Muscle of leg (tissue), 11 donors: ENCODE data around the gene CDPF1. TPM values are rescaled to one million over a fixed set of nuclear protein-coding genes. Genes with fewer than 3 reads are reported as not detected.

Experiments
- DNase-seq: peaks from one replicate; pipeline ENCODE4 v3.0.0; 2013
- H3K27ac ChIP-seq: one replicate; pipeline ENCODE4 v1.5.1; 2013; ENCODE audit warnings: mild to moderate bottlenecking, low read length, control low read depth
- H3K27me3 ChIP-seq: one replicate; pipeline ENCODE4 v1.6.1; 2013; ENCODE audit warnings: low read length; ENCODE audit not compliant: control insufficient read depth, insufficient read depth
- H3K36me3 ChIP-seq: one replicate; pipeline ENCODE4 v1.6.1; 2013; ENCODE audit warnings: low read length; ENCODE audit not compliant: control insufficient read depth, insufficient read depth
- H3K4me1 ChIP-seq: one replicate; pipeline ENCODE4 v1.6.1; 2013; ENCODE audit warnings: low read length; ENCODE audit not compliant: control insufficient read depth, insufficient read depth
- H3K4me3 ChIP-seq: one replicate; pipeline ENCODE4 v1.5.1; 2013; ENCODE audit warnings: low read length, control low read depth
- H3K9me3 ChIP-seq: replicated peaks from 2 replicates; pipeline ENCODE4 v1.6.1; 2013; ENCODE audit warnings: low read depth, low read length; ENCODE audit not compliant: control insufficient read depth
- WGBS: methylation state at CpG from one replicate; pipeline ENCODE4 v1.1.5; 2013; ENCODE audit warnings: missing lambda C conversion rate; ENCODE audit not compliant: insufficient coverage; 5-methylcytosine and 5-hydroxymethylcytosine counted together
- polyA plus RNA-seq, 8 donors: library from polyadenylated mRNA; unstranded; fragments of 120-200 nt; gene quantifications; one replicate each; pipeline versions ENCODE4 v1.2.1 to v1.2.3, GENCODE V29; 2013; ENCODE audit warnings: inconsistent platforms in 1 of 8, low replicate concordance in 1 of 8; ENCODE audit not compliant: insufficient read length in 8 of 8, insufficient read depth in 1 of 8
- total RNA-seq: library from RNA; stranded (reverse); fragments of 120-200 nt; gene quantifications from one replicate; pipeline ENCODE4 v1.2.4, GENCODE V29; 2013

The CDPF1 gene
- total and polyA plus RNA-seq, 9 donors: 10.4 to 15.0 (median 13.0) TPM

DNA sequence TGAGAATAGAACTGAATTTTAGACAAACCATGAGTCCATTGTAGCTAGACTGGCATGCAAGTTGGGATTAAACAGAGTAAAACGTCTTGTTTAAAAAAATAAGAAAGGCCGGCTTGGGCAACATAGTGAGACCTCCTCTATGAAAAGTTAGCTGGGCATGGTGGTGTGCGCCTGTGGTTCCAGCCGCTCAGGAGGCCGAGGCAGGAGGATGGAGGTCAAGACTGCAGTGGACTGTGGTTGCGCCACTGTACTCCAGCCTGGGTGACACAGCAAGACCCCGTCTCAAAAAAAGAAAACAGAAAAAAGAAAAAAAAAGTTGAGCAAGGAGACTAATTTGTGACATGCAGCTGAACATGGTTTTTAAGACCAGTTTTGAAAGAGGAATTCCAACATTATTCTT is 23.5 kb downstream of the CDPF1 start:
- H3K4me1 ChIP-seq: no peaks in the 10 kb centered on the region
- H3K27me3 ChIP-seq: no peaks in the 10 kb centered on the region
- H3K36me3 ChIP-seq: peaks cover 24% of the 10 kb centered on the region
- WGBS: 100% methylated on average over 5 of the region's 7 CpGs
- no peaks in the 10 kb centered on the region for H3K9me3 ChIP-seq
- H3K27ac ChIP-seq: no peak overlapping the region
- no peak overlapping the region for H3K4me3 ChIP-seq
- no peak for DNase-seq

GRCh38 chr22:46225631-46226030 is 24.5 kb downstream of the CDPF1 start:
- Histone ChIP-seq H3K27me3 (no peaks in the 10 kb centered on the region), H3K9me3 (no peaks in the 10 kb centered on the region), H3K4me1 (no peaks in the 10 kb centered on the region), H3K36me3 (peaks cover 28% of the 10 kb centered on the region), H3K4me3 (no peak overlapping the region), H3K27ac (no peak overlapping the region)
- DNase-seq: no peak
- 95% methylated on average over 7 of the region's 7 CpGs for WGBS

DNA sequence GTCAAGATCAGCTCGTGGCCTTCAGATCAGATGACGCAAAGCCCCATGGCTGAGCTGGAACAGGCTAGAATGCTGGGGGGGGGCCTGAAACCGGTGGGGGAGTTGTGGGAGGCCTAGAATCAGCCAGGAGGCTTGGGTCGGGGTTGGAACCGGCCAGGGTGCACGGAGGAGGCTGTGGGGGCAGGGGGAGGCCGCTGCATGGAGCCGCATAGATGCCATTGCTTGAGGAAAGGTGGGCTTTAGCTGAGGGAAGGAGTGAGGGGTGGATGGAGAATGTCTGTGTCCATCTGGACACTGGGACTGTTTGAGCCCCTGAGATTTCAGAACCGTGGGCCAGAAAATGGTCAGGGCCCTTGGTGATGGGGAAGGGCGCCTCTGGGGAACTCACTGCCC is 25.2 kb downstream of the CDPF1 start:
- Histone ChIP-seq H3K27me3 (no peaks in the 10 kb centered on the region), H3K27ac (no peak overlapping the region), H3K4me3 (no peak overlapping the region), H3K36me3 (peaks cover 32% of the 10 kb centered on the region), H3K9me3 (no peaks in the 10 kb centered on the region), H3K4me1 (no peaks in the 10 kb centered on the region)
- 60% methylated on average over 9 of the region's 10 CpGs for WGBS
- no peak for DNase-seq

- H3K27ac ChIP-seq: no peak overlapping the region
- H3K4me1 ChIP-seq: no peaks in the 10 kb centered on the region
- H3K36me3 ChIP-seq: peaks cover 39% of the 10 kb centered on the region
- no peak for DNase-seq
- H3K27me3 ChIP-seq: no peaks in the 10 kb centered on the region
- H3K9me3 ChIP-seq: no peaks in the 10 kb centered on the region
- no peak overlapping the region for H3K4me3 ChIP-seq
- WGBS: 76% methylated on average over 20 of the region's 23 CpGs
Measured at GRCh38 chr22:46224044-46224897, 25.8 kb downstream of the CDPF1 start.

GRCh38 chr22:46220921-46221320 is 29.2 kb downstream of the CDPF1 start:
- Histone ChIP-seq H3K4me3 (no peak overlapping the region), H3K4me1 (no peaks in the 10 kb centered on the region), H3K27me3 (no peaks in the 10 kb centered on the region), H3K27ac (no peak overlapping the region), H3K36me3 (peaks cover 56% of the 10 kb centered on the region), H3K9me3 (no peaks in the 10 kb centered on the region)
- no peak for DNase-seq
- WGBS: no CpG with 5 or more reads among the region's 5 CpGs

GRCh38 chr22:46219636-46220035 is 30.5 kb downstream of the CDPF1 start:
- H3K27me3 ChIP-seq: no peaks in the 10 kb centered on the region
- no peaks in the 10 kb centered on the region for H3K9me3 ChIP-seq
- H3K36me3 ChIP-seq: peaks cover 61% of the 10 kb centered on the region
- DNase-seq: no peak
- no peak overlapping the region for H3K27ac ChIP-seq
- no peak overlapping the region for H3K4me3 ChIP-seq
- 71% methylated on average over 5 of the region's 10 CpGs for WGBS
- no peaks in the 10 kb centered on the region for H3K4me1 ChIP-seq

DNA sequence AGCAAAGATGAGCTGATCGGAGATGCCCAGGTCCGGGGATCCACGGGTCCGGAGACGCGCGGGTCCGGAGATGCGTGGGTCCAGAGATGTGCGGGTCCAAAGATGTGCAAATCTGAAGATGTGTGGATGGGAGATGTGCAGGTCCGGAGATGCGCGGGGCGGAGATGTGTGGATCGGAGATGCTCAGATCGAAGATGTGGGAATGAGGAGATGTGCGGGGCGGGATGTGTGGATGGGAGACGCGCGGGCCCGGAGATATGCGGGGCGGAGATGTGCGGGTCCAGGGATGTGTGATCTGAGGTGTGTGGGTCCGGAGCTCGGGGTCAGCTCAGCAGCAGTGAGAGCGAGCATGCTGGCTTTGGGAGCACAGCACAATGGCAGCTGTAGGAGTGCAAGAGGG is 35.5 kb downstream of the CDPF1 start:
- no peak overlapping the region for H3K27ac ChIP-seq
- no peak for DNase-seq
- H3K36me3 ChIP-seq: peaks cover 52% of the 10 kb centered on the region
- no peaks in the 10 kb centered on the region for H3K27me3 ChIP-seq
- WGBS: 97% methylated on average over 28 of the region's 28 CpGs
- H3K9me3 ChIP-seq: peaks cover 9% of the 10 kb centered on the region
- no peak overlapping the region for H3K4me3 ChIP-seq
- no peaks in the 10 kb centered on the region for H3K4me1 ChIP-seq

- WGBS: 97% methylated on average over 29 of the region's 29 CpGs
- Histone ChIP-seq H3K27me3 (no peaks in the 10 kb centered on the region), H3K4me1 (no peaks in the 10 kb centered on the region), H3K36me3 (peaks cover 48% of the 10 kb centered on the region), H3K4me3 (no peak overlapping the region), H3K27ac (no peak overlapping the region), H3K9me3 (peaks cover 14% of the 10 kb centered on the region)
- DNase-seq: no peak
Measured at GRCh38 chr22:46214149-46214548, 35.9 kb downstream of the CDPF1 start.

DNA sequence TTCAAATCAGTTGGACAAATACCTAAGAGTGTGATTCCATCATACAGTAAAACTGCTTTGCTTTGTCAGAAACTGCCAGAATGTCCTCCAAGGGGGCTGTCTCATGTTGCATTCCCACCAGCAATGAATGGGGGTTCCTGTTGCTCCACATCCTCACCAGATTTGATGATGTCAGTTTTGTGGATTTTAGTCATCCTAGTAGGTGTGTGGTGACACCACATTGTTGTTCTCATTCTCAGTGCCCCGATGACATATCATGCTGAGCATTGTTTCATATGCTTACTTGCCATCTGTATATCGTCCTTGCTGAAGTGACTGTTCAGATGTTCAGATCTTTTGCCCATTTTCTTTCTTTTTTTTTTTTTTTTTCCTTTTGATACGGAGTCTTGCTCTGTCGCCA is 37.0 kb downstream of the CDPF1 start:
- DNase-seq: no peak
- H3K36me3 ChIP-seq: peaks cover 42% of the 10 kb centered on the region
- H3K27me3 ChIP-seq: no peaks in the 10 kb centered on the region
- no peak overlapping the region for H3K27ac ChIP-seq
- peaks cover 18% of the 10 kb centered on the region for H3K9me3 ChIP-seq
- H3K4me1 ChIP-seq: no peaks in the 10 kb centered on the region
- H3K4me3 ChIP-seq: no peak overlapping the region
- WGBS: 97% methylated on average over 4 of the region's 4 CpGs

- Histone ChIP-seq H3K27ac (no peak overlapping the region), H3K4me3 (no peak overlapping the region), H3K4me1 (no peaks in the 10 kb centered on the region), H3K9me3 (peaks cover 18% of the 10 kb centered on the region), H3K36me3 (peaks cover 43% of the 10 kb centered on the region), H3K27me3 (no peaks in the 10 kb centered on the region)
- WGBS: 85% methylated on average over 2 of the region's 4 CpGs
- no peak for DNase-seq
Measured at GRCh38 chr22:46212195-46212594, 37.9 kb downstream of the CDPF1 start.
